HepG2 (cell line): ENCODE measurements around the gene TCF12. TPM values are rescaled to one million over a fixed set of nuclear protein-coding genes. Genes with fewer than 3 reads are reported as not detected.

ENCODE experiments used
- ATAC-seq: fragments of 200-7000 bp; cut with Tn5 transposase; 3 replicates; pipeline ENCODE4 v1.9.1; 2020; ENCODE audit warnings: mild to moderate bottlenecking, moderate library complexity
- BruUV-seq: library from RNA; stranded (reverse); fragments of 400-500 nt; replicated peaks from 2 replicates; lab custom pipeline; 2021; lab: Mats Ljungman, UMichigan
- CTCF ChIA-PET: fragments of 300-600 bp; formaldehyde crosslinking; extraction: SDS; loops from one replicate; lab custom pipeline; 2021; ENCODE audit warnings: low total read pairs, inconsistent platforms, low intra/inter-chr PET ratio; lab: Yijun Ruan, JAX
- POLR2A ChIA-PET: fragments of 350-600 bp; sonication (Branson Sonifier 250); formaldehyde crosslinking; loops from one replicate; lab custom pipeline; 2020; ENCODE audit warnings: antibody characterized with exemption, inconsistent platforms; lab: Yijun Ruan, JAX
- DNase-seq: peaks from one replicate; pipeline ENCODE4 v3.0.0-alpha.2; 2015; ENCODE audit warnings: low spot score
- FAIRE-seq: peaks from 3 replicates; lab custom pipeline; 2011; peaks lifted over from hg19 to GRCh38; lab: Jason Lieb, UNC
- H2AFZ ChIP-seq: one replicate; pipeline ENCODE4 v1.6.1; 2011; ENCODE audit warnings: low read length, inconsistent platforms
- H3K27ac ChIP-seq: fragments of 300-600 bp; 3 replicates; pipeline ENCODE4 v1.8.0; 2011; ENCODE audit warnings: mixed run types, mild to moderate bottlenecking, mixed read lengths, low read length, inconsistent platforms; ENCODE audit not compliant: insufficient read depth; ENCODE audit errors: extremely low read length
- H3K27me3 ChIP-seq, 2 experiments: fragments of 200-600 bp in 1 of 2; 2 replicates in 1 of 2; 3 replicates in 1 of 2; pipeline versions ENCODE4 v1.6.0 to v1.8.0; 2011; ENCODE audit warnings: low read length in 2 of 2, mild to moderate bottlenecking in 2 of 2, moderate library complexity in 2 of 2, inconsistent platforms in 1 of 2; ENCODE audit not compliant: insufficient read depth in 2 of 2, control insufficient read depth in 1 of 2
- H3K36me3 ChIP-seq, 2 experiments: fragments of 200-600 bp in 1 of 2; replicated peaks in 1 of 2; 2 replicates in 1 of 2; 3 replicates in 1 of 2; pipeline versions ENCODE4 v1.5.1 to v1.8.0; 2011; ENCODE audit warnings: low read length in 2 of 2, inconsistent platforms in 1 of 2; ENCODE audit not compliant: insufficient read depth in 2 of 2, control insufficient read depth in 1 of 2
- H3K4me1 ChIP-seq: 2 replicates; pipeline ENCODE4 v1.5.1; 2012; ENCODE audit warnings: low read length, inconsistent platforms; ENCODE audit not compliant: insufficient read depth
- H3K4me2 ChIP-seq: 2 replicates; pipeline ENCODE4 v1.6.0; 2011; ENCODE audit warnings: low read depth, low read length, inconsistent platforms
- H3K4me3 ChIP-seq, 3 experiments: fragments of 200-600 bp in 1 of 3; sonication (generic), shearing (Covaris generic) in 1 of 3; replicated peaks in 1 of 3; 2 replicates each; pipeline ENCODE4 v1.5.1; 2011 to 2016; ENCODE audit warnings: low read length in 3 of 3, inconsistent platforms in 2 of 3, low read depth in 2 of 3, mild to moderate bottlenecking in 2 of 3, control low read depth in 1 of 3, mixed read lengths in 1 of 3; ENCODE audit not compliant: insufficient read depth in 1 of 3
- H3K79me2 ChIP-seq: one replicate; pipeline ENCODE4 v1.6.1; 2011; ENCODE audit warnings: low read length, inconsistent platforms; ENCODE audit not compliant: insufficient read depth
- H3K9ac ChIP-seq: 2 replicates; pipeline ENCODE4 v1.6.0; 2011; ENCODE audit warnings: mild to moderate bottlenecking, low read depth, low read length, inconsistent platforms; ENCODE audit not compliant: insufficient read depth
- H3K9me3 ChIP-seq: 2 replicates; pipeline ENCODE4 v1.5.1; 2012; ENCODE audit warnings: mild to moderate bottlenecking, low read length
- H4K20me1 ChIP-seq: 2 replicates; pipeline ENCODE4 v1.6.0; 2011; ENCODE audit warnings: inconsistent platforms, mild to moderate bottlenecking, low read length, moderate library complexity; ENCODE audit not compliant: insufficient read depth
- GFI1 ChIP-seq: sonication (generic); formaldehyde crosslinking; IDR thresholded peaks from 2 replicates; pipeline ENCODE4 v1.5.0; 2020; ENCODE audit warnings: missing genetic modification reagents, mild to moderate bottlenecking, borderline replicate concordance
- HMG20B ChIP-seq: conservative IDR thresholded peaks from 2 replicates; pipeline ENCODE4 v1.6.1; 2016; ENCODE audit warnings: missing genetic modification reagents, missing compliant biosample characterization
- MIXL1 ChIP-seq: IDR thresholded peaks from 2 replicates; pipeline ENCODE4 v1.6.1; 2016
- POGZ ChIP-seq: sonication (generic); formaldehyde crosslinking; IDR thresholded peaks from 2 replicates; pipeline ENCODE4 v1.4.0; 2020; ENCODE audit warnings: mild to moderate bottlenecking, missing genetic modification reagents
- ZNF33A ChIP-seq: sonication (generic); formaldehyde crosslinking; IDR thresholded peaks from 2 replicates; pipeline ENCODE4 v1.5.1; 2020; ENCODE audit warnings: missing genetic modification reagents, mild to moderate bottlenecking, moderate library complexity, borderline replicate concordance
- ZNF367 ChIP-seq: sonication (generic); formaldehyde crosslinking; IDR thresholded peaks from 2 replicates; pipeline ENCODE4 v1.4.0; 2020; ENCODE audit warnings: missing genetic modification reagents, borderline replicate concordance
- ZNF44 ChIP-seq: sonication (generic); formaldehyde crosslinking; IDR thresholded peaks from 2 replicates; pipeline ENCODE4 v1.5.1; 2020; ENCODE audit warnings: mild to moderate bottlenecking, missing genetic modification reagents
- ZNF564 ChIP-seq: sonication (generic); formaldehyde crosslinking; IDR thresholded peaks from 2 replicates; pipeline ENCODE4 v1.8.1; 2023; ENCODE audit warnings: mild to moderate bottlenecking, missing genetic modification reagents
- ZNF670 ChIP-seq: sonication (generic); formaldehyde crosslinking; IDR thresholded peaks from 2 replicates; pipeline ENCODE4 v1.8.0; 2022; ENCODE audit warnings: mild to moderate bottlenecking, missing genetic modification reagents, borderline replicate concordance
- in situ Hi-C: cut with HindIII; loops from 2 replicates; pipeline ENCODE4 v1.10.0; 2017; ENCODE audit warnings: low pct_unique_long_range_greater_than_20kb; ENCODE audit not compliant: extremely low pct_ligation_motif_present
- intact Hi-C: fragments of 100-400 bp; cut with micrococcal nuclease; formaldehyde crosslinking; loops from one replicate; pipeline ENCODE4 v1.10.0; 2022; ENCODE audit not compliant: unreplicated experiment
- polyA plus RNA-seq, 8 experiments: library from polyadenylated mRNA; depleted of rRNA in 3 of 8; stranded (reverse) in 7 of 8; unstranded in 1 of 8; fragments of >200 nt; fragmentation: Illumina TruSeq in 4 of 8; extraction: Trizol in 4 of 8; gene quantifications; 2 replicates each; pipeline versions ENCODE4 v1.2.1 to v1.2.3, GENCODE V29; 2011 to 2016; ENCODE audit warnings: low read depth in 4 of 8, missing spikeins in 1 of 8, mixed read lengths in 1 of 8; ENCODE audit not compliant: insufficient read depth in 1 of 8
- total RNA-seq, 5 experiments: library from RNA; depleted of rRNA; stranded (reverse); fragments of >200 nt; fragmentation: Illumina TruSeq; extraction: Trizol; gene quantifications; 2 replicates each; pipeline ENCODE4 v1.2.3, GENCODE V29; 2016; ENCODE audit warnings: low read depth in 1 of 5
- TF ChIP-seq, protein P1 (sequence below): sonication (generic); formaldehyde crosslinking; IDR thresholded peaks from 2 replicates; pipeline ENCODE4 v1.5.0; 2020; ENCODE audit warnings: missing genetic modification reagents
- TF ChIP-seq, protein P2 (sequence below): sonication (generic); formaldehyde crosslinking; IDR thresholded peaks from 2 replicates; pipeline ENCODE4; 2020; ENCODE audit warnings: missing genetic modification reagents, mild to moderate bottlenecking, borderline replicate concordance
- TF ChIP-seq, protein P3 (sequence below): sonication (generic); formaldehyde crosslinking; IDR thresholded peaks from 2 replicates; pipeline ENCODE4 v1.4.0; 2020; ENCODE audit warnings: mild to moderate bottlenecking, missing genetic modification reagents

The TCF12 gene
- total and polyA plus RNA-seq, 2 of the 13 experiments (the other 11 are each of a cell fraction or from before 2014, with no cell fraction given): 48.6 to 51.1 TPM

DNA sequence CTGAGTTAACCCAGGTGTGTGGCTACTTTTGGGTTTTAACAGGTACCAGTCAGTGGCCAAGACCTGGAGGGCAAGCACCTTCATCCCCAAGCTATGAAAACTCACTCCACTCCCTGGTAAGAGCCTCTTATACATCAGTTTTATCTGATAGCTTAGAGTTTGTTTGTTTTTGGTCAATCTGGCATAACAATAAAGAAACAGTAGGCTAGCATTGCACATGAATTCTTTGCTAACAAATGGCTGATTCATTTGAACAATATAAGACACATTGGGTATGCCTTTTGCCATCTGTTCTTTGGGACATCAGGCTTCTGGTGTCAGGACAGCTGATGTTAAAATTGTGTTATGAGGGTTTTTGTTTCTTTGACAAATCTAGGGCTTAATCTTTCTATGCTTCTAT lies 332.9 kb downstream of the TCF12 start:
- CTCF ChIA-PET: no interaction called here
- H3K9ac ChIP-seq: no peak overlapping the region
- DNase-seq: no peak
- no peak overlapping the region for H3K4me3 ChIP-seq
- H3K79me2 ChIP-seq: no peaks in the 10 kb centered on the region
- no peaks in the 10 kb centered on the region for H4K20me1 ChIP-seq
- H2AFZ ChIP-seq: no peak overlapping the region
- in situ Hi-C loops (no loop called here), intact Hi-C loops (no loop called here)
- FAIRE-seq: no peak
- BruUV-seq: no TSS peak
- H3K36me3 ChIP-seq: peaks cover 10 to 41% of the 10 kb centered on the region in 2 experiments
- POLR2A ChIA-PET: no interaction called here
- H3K27ac ChIP-seq: no peak overlapping the region
- ATAC-seq: no peak
- TF ChIP-seq ZNF367 (CRISPR knock-in tag): no peak
- no peak for TF ChIP-seq HMG20B
- no peak for TF ChIP-seq ZNF33A (CRISPR knock-in tag)
- no peak for TF ChIP-seq ZNF44 (CRISPR knock-in tag)
- TF ChIP-seq, protein P1, sequence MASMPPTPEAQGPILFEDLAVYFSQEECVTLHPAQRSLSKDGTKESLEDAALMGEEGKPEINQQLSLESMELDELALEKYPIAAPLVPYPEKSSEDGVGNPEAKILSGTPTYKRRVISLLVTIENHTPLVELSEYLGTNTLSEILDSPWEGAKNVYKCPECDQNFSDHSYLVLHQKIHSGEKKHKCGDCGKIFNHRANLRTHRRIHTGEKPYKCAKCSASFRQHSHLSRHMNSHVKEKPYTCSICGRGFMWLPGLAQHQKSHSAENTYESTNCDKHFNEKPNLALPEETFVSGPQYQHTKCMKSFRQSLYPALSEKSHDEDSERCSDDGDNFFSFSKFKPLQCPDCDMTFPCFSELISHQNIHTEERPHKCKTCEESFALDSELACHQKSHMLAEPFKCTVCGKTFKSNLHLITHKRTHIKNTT (CRISPR knock-in tag): no peak
- no peak for TF ChIP-seq GFI1 (CRISPR knock-in tag)
- TF ChIP-seq, protein P2, sequence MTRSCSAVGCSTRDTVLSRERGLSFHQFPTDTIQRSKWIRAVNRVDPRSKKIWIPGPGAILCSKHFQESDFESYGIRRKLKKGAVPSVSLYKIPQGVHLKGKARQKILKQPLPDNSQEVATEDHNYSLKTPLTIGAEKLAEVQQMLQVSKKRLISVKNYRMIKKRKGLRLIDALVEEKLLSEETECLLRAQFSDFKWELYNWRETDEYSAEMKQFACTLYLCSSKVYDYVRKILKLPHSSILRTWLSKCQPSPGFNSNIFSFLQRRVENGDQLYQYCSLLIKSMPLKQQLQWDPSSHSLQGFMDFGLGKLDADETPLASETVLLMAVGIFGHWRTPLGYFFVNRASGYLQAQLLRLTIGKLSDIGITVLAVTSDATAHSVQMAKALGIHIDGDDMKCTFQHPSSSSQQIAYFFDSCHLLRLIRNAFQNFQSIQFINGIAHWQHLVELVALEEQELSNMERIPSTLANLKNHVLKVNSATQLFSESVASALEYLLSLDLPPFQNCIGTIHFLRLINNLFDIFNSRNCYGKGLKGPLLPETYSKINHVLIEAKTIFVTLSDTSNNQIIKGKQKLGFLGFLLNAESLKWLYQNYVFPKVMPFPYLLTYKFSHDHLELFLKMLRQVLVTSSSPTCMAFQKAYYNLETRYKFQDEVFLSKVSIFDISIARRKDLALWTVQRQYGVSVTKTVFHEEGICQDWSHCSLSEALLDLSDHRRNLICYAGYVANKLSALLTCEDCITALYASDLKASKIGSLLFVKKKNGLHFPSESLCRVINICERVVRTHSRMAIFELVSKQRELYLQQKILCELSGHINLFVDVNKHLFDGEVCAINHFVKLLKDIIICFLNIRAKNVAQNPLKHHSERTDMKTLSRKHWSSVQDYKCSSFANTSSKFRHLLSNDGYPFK (CRISPR knock-in tag): no peak
- no peak for TF ChIP-seq MIXL1 (CRISPR knock-in tag)
- TF ChIP-seq, protein P3, sequence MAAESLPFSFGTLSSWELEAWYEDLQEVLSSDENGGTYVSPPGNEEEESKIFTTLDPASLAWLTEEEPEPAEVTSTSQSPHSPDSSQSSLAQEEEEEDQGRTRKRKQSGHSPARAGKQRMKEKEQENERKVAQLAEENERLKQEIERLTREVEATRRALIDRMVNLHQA (CRISPR knock-in tag): no peak
- TF ChIP-seq ZNF670: no peak
- no peak for TF ChIP-seq POGZ
- no peak for TF ChIP-seq ZNF564
- H3K4me2 ChIP-seq: no peak overlapping the region
- no peaks in the 10 kb centered on the region for H3K27me3 ChIP-seq
- H3K4me1 ChIP-seq: no peaks in the 10 kb centered on the region
- H3K9me3 ChIP-seq: no peaks in the 10 kb centered on the region
